Dermis microvascular lymphatic vessel endothelial cell (primary cell): Measurements from ENCODE around the gene MORN5. TPM values are rescaled to one million over a fixed set of nuclear protein-coding genes. Genes with fewer than 3 reads are reported as not detected.

Source experiments
- DNase-seq, 2 donors: peaks; one replicate each; pipeline versions ENCODE4 v3.0.0 to v3.0.0-alpha.2; 2010; ENCODE audit warnings: low read depth in 2 of 2
- total RNA-seq: library from RNA; depleted of rRNA; stranded (reverse); fragments of >200 nt; gene quantifications from 2 replicates; pipeline ENCODE4 v1.2.1, GENCODE V29; 2014

Gene MORN5
- total RNA-seq, 1 donor from 2014 or later: not detected

- no peak for DNase-seq
These were observed 31.1 kb downstream of the MORN5 start for GRCh38 chr9:122190597-122191381.

- DNase-seq: no peak
These were observed 31.9 kb downstream of the MORN5 start for GRCh38 chr9:122191584-122191983.

GRCh38 chr9:122192261-122192875 is 32.7 kb downstream of the MORN5 start:
- DNase-seq: no peak

- DNase-seq: no peak
These were observed 33.3 kb downstream of the MORN5 start for GRCh38 chr9:122192914-122193525.

GRCh38 chr9:122193651-122194050 is 33.9 kb downstream of the MORN5 start:
- DNase-seq: no peak

GRCh38 chr9:122195875-122196274 is 36.2 kb downstream of the MORN5 start:
- DNase-seq: no peak

- DNase-seq: no peak
These were observed 37.7 kb downstream of the MORN5 start for GRCh38 chr9:122197426-122197825.

GRCh38 chr9:122197882-122198281 is 38.2 kb downstream of the MORN5 start:
- no peak for DNase-seq

GRCh38 chr9:122200960-122201595 is 41.4 kb downstream of the MORN5 start:
- peak in 1 of 2 donors; percentile 45 for DNase-seq

- DNase-seq: no peak
These were observed 41.9 kb downstream of the MORN5 start for GRCh38 chr9:122201641-122202040.

GRCh38 chr9:122202111-122202510 is 42.4 kb downstream of the MORN5 start:
- no peak for DNase-seq

GRCh38 chr9:122204055-122204454 is 44.3 kb downstream of the MORN5 start:
- no peak for DNase-seq

GRCh38 chr9:122204491-122204890 is 44.8 kb downstream of the MORN5 start:
- no peak for DNase-seq

- no peak for DNase-seq
These were observed 45.5 kb downstream of the MORN5 start for GRCh38 chr9:122205176-122205575.

- no peak for DNase-seq
These were observed 46.7 kb downstream of the MORN5 start for GRCh38 chr9:122206118-122207046.

- no peak for DNase-seq
These were observed 47.4 kb downstream of the MORN5 start for GRCh38 chr9:122207096-122207495.

GRCh38 chr9:122209451-122209850 is 49.7 kb downstream of the MORN5 start:
- DNase-seq: no peak

- no peak for DNase-seq
These were observed 52.8 kb downstream of the MORN5 start for GRCh38 chr9:122212473-122213004.

- DNase-seq: no peak
These were observed 53.4 kb downstream of the MORN5 start for GRCh38 chr9:122213102-122213588.

GRCh38 chr9:122213589-122214413 is 54.1 kb downstream of the MORN5 start:
- peak; percentile 16 to 55 for DNase-seq
